Endothelial cell of umbilical vein (primary cell): ENCODE data around the gene SGPP1. TPM values are rescaled to one million over a fixed set of nuclear protein-coding genes. Genes with fewer than 3 reads are reported as not detected.

Source experiments
- BruUV-seq: library from RNA; stranded (reverse); fragments of 400-500 nt; replicated peaks from 2 replicates; lab custom pipeline; 2021; lab: Mats Ljungman, UMichigan
- CTCF ChIA-PET: fragments of 300-600, 350-600 bp; sonication (Branson Sonifier 250); formaldehyde crosslinking; loops from one replicate; lab custom pipeline; 2021; ENCODE audit warnings: antibody characterized with exemption, inconsistent platforms; lab: Charles Lee
- POLR2A ChIA-PET: fragments of 300-600, 350-600 bp; sonication (Branson Sonifier 250); formaldehyde crosslinking; loops from one replicate; lab custom pipeline; 2021; ENCODE audit warnings: antibody characterized with exemption, inconsistent platforms; lab: Charles Lee
- DNase-seq: peaks from one replicate; pipeline ENCODE4 v3.0.0-alpha.2; 2011; ENCODE audit warnings: low read depth, low spot score
- FAIRE-seq: peaks from 2 replicates; lab custom pipeline; 2011; peaks lifted over from hg19 to GRCh38; lab: Jason Lieb, UNC
- H2AFZ ChIP-seq: 2 replicates; pipeline ENCODE4 v1.6.0; 2012; ENCODE audit warnings: low read depth, low read length, control low read depth, inconsistent platforms
- H3K27ac ChIP-seq: 2 replicates; pipeline ENCODE4 v1.5.1; 2011; ENCODE audit warnings: low read depth, mild to moderate bottlenecking, control low read depth, low read length, moderate library complexity; ENCODE audit not compliant: insufficient read depth
- H3K27me3 ChIP-seq, 2 experiments: 2 replicates each; pipeline versions ENCODE4 v1.6.0 to v1.6.1; 2011; ENCODE audit warnings: low read length in 2 of 2, mixed read lengths in 1 of 2; ENCODE audit not compliant: control insufficient read depth in 2 of 2, insufficient read depth in 2 of 2
- H3K36me3 ChIP-seq, 2 experiments: 2 replicates in 1 of 2; 3 replicates in 1 of 2; pipeline ENCODE4 v1.5.1; 2011; ENCODE audit warnings: low read length in 2 of 2, mild to moderate bottlenecking in 1 of 2, moderate library complexity in 1 of 2; ENCODE audit not compliant: control insufficient read depth in 2 of 2, insufficient read depth in 2 of 2; ENCODE audit errors: extremely low read depth in 1 of 2
- H3K4me1 ChIP-seq: 3 replicates; pipeline ENCODE4 v1.5.1; 2011; ENCODE audit warnings: mild to moderate bottlenecking, low read length; ENCODE audit not compliant: control insufficient read depth, insufficient read depth; ENCODE audit errors: extremely low read depth
- H3K4me2 ChIP-seq: 2 replicates; pipeline ENCODE4 v1.6.1; 2011; ENCODE audit warnings: low read length, control low read depth, mixed read lengths; ENCODE audit not compliant: insufficient read depth
- H3K4me3 ChIP-seq, 3 experiments: fragments of 200-600 bp in 1 of 3; sonication (generic), shearing (Covaris generic) in 1 of 3; replicated peaks in 1 of 3; 2 replicates each; pipeline ENCODE4 v1.5.1; 2011 to 2016; ENCODE audit warnings: control low read depth in 3 of 3, low read length in 3 of 3, mild to moderate bottlenecking in 2 of 3, inconsistent platforms in 1 of 3, low read depth in 1 of 3, moderate library complexity in 1 of 3; ENCODE audit not compliant: insufficient read depth in 1 of 3
- H3K79me2 ChIP-seq: 2 replicates; pipeline ENCODE4 v1.6.0; 2012; ENCODE audit warnings: low read length, inconsistent platforms; ENCODE audit not compliant: control insufficient read depth, insufficient read depth
- H3K9ac ChIP-seq: replicated peaks from 2 replicates; pipeline ENCODE3; 2011; ENCODE audit warnings: low read length, control low read depth; ENCODE audit not compliant: insufficient read depth; ENCODE audit errors: extremely low read depth
- H3K9me1 ChIP-seq: replicated peaks from 3 replicates; pipeline ENCODE4 v1.6.0; 2011; ENCODE audit warnings: mild to moderate bottlenecking, low read length; ENCODE audit not compliant: control insufficient read depth, insufficient read depth; ENCODE audit errors: extremely low read depth
- H3K9me3 ChIP-seq: replicated peaks from 2 replicates; pipeline ENCODE4 v1.5.1; 2012; ENCODE audit warnings: low read length, inconsistent platforms; ENCODE audit not compliant: control insufficient read depth, insufficient read depth
- H4K20me1 ChIP-seq: replicated peaks from 2 replicates; pipeline ENCODE3; 2011; ENCODE audit warnings: mild to moderate bottlenecking, low read length; ENCODE audit not compliant: control insufficient read depth, insufficient read depth; ENCODE audit errors: extremely low read depth
- EZH2 ChIP-seq: IDR thresholded peaks from 2 replicates; pipeline ENCODE4 v1.6.1; 2012; ENCODE audit warnings: borderline replicate concordance, low read depth, mild to moderate bottlenecking, moderate library complexity, low read length, inconsistent platforms; ENCODE audit not compliant: severe bottlenecking
- FOS ChIP-seq: IDR thresholded peaks from 2 replicates; pipeline ENCODE4 v1.6.1; 2011; ENCODE audit warnings: mild to moderate bottlenecking, low read length, moderate library complexity, borderline replicate concordance; ENCODE audit not compliant: insufficient read depth
- GATA2 ChIP-seq: IDR thresholded peaks from 2 replicates; pipeline ENCODE4 v1.7.0; 2011; ENCODE audit warnings: low read depth, mild to moderate bottlenecking, moderate library complexity, mixed read lengths, low read length; ENCODE audit not compliant: insufficient read length, insufficient read depth
- JUN ChIP-seq: IDR thresholded peaks from 2 replicates; pipeline ENCODE4 v1.6.1; 2011; ENCODE audit warnings: borderline replicate concordance, low read depth; ENCODE audit not compliant: insufficient read length, insufficient read depth
- MYC ChIP-seq: IDR thresholded peaks from one replicate; pipeline ENCODE4 v1.6.1; 2011; ENCODE audit warnings: mild to moderate bottlenecking, low read depth, low read length
- POLR2A ChIP-seq: IDR thresholded peaks from 2 replicates; pipeline ENCODE4 v1.6.1; 2012; ENCODE audit warnings: low read depth, mild to moderate bottlenecking, control low read depth, low read length
- POLR2AphosphoS5 ChIP-seq: IDR thresholded peaks from 2 replicates; pipeline ENCODE4 v1.6.1; 2012; ENCODE audit warnings: low read depth, mild to moderate bottlenecking, control low read depth, low read length, moderate library complexity; ENCODE audit not compliant: insufficient read depth
- dilution Hi-C: fragments of 300-500 bp; cut with MboI; formaldehyde crosslinking; loops from one replicate; pipeline ENCODE4 v1.15.0; 2019; ENCODE audit warnings: low sequenced_read_pairs; ENCODE audit not compliant: extremely low pct_ligation_motif_present
- intact Hi-C: fragments of 100-400 bp; cut with micrococcal nuclease; formaldehyde crosslinking; loops from one replicate; pipeline ENCODE4 v1.10.0; 2022
- polyA plus RNA-seq, 4 experiments: library from polyadenylated mRNA; depleted of rRNA in 3 of 4; stranded (reverse) in 3 of 4; unstranded in 1 of 4; fragments of >200 nt; gene quantifications; 2 replicates each; pipeline versions ENCODE4 v1.2.1 to v1.2.3, GENCODE V29; 2011 to 2012; ENCODE audit warnings: missing spikeins in 1 of 4
- total RNA-seq: library from RNA; stranded (reverse); gene quantifications from 2 replicates; pipeline ENCODE4 v1.2.3, GENCODE V29; 2021
- TF ChIP-seq, protein P1 (sequence below), 2 donors: IDR thresholded peaks; 1 replicate in 1 of 2; 2 replicates in 1 of 2; pipeline ENCODE4 v1.5.1; 2011; ENCODE audit warnings: low read length in 2 of 2, mild to moderate bottlenecking in 2 of 2, moderate library complexity in 2 of 2, control low read depth in 1 of 2, inconsistent platforms in 1 of 2, low read depth in 1 of 2; ENCODE audit not compliant: insufficient read depth in 1 of 2; ENCODE audit errors: extremely low read depth in 1 of 2
- TF ChIP-seq, protein P2 (sequence below): IDR thresholded peaks from 2 replicates; pipeline ENCODE4 v1.6.1; 2011; ENCODE audit not compliant: insufficient read depth, insufficient read length

The SGPP1 gene
- total and polyA plus RNA-seq, 2 donors (not counting 3 experiments of a cell fraction or from before 2014, with no cell fraction given) = 6.2 to 7.9 TPM

DNA sequence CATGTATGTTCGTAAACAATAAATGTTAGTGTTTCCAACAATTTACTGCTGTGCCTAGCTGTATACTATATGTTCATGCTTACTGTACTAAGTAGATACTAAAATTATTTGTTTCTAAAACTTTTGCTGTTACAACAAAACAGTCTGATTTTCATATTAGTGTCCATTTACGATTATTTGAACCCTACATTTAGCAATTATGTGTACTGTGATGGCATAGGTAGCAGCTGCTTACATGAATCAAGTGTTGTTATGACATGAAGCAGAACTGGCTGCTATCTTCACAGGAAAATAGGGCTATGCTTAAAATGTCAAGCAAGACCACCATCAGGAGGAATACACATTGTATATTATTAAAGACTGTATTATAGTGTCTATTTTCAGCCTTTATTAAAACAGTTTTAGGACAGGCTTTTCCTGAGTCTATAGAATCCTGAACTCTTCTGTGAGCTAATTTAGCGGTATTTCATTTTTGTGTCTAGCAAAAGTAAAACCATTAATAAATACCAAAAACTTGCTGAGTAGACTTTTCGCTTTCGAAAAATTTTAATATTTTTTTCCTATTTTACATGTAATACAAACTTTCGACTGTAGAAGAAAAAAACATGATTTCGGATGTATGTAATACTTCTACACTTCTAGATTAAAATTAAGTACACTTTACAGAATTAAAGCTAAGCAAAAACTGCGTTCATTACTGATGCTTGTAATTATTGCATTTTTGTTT, 85.0 kb downstream of the SGPP1 start:
- no peaks in the 10 kb centered on the region for H3K27me3 ChIP-seq
- TF ChIP-seq EZH2 (no peak), FOS (no peak), JUN (no peak), GATA2 (no peak), POLR2A (no peak), MYC (no peak), POLR2AphosphoS5 (no peak)
- TF ChIP-seq, protein P1, sequence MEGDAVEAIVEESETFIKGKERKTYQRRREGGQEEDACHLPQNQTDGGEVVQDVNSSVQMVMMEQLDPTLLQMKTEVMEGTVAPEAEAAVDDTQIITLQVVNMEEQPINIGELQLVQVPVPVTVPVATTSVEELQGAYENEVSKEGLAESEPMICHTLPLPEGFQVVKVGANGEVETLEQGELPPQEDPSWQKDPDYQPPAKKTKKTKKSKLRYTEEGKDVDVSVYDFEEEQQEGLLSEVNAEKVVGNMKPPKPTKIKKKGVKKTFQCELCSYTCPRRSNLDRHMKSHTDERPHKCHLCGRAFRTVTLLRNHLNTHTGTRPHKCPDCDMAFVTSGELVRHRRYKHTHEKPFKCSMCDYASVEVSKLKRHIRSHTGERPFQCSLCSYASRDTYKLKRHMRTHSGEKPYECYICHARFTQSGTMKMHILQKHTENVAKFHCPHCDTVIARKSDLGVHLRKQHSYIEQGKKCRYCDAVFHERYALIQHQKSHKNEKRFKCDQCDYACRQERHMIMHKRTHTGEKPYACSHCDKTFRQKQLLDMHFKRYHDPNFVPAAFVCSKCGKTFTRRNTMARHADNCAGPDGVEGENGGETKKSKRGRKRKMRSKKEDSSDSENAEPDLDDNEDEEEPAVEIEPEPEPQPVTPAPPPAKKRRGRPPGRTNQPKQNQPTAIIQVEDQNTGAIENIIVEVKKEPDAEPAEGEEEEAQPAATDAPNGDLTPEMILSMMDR (IDR thresholded peaks at IDR 0.05; ENCODE audit: extremely low read depth in 1 of 2, insufficient read depth in 1 of 2, low read depth in 1 of 2, low read length in 2 of 2) = no peak
- TF ChIP-seq, protein P2, sequence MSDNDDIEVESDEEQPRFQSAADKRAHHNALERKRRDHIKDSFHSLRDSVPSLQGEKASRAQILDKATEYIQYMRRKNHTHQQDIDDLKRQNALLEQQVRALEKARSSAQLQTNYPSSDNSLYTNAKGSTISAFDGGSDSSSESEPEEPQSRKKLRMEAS = no peak
- peak overlapping the region; percentile 4 to 95 (median 93) for H3K4me3 ChIP-seq
- H3K36me3 ChIP-seq = no peaks in the 10 kb centered on the region
- intact Hi-C loops = loop anchor here (1.0 to 10.0 kb wide), 4 partner anchors 84 to 862 kb away; partner anchors contain the start of genes SYNE2, ZBTB1 and ZBTB25
- DNase-seq (no peak), FAIRE-seq (peak; percentile 31)
- peak overlapping the region; percentile 94 for H3K4me2 ChIP-seq
- dilution Hi-C loops = no loop called here
- H3K9me3 ChIP-seq = no peaks in the 10 kb centered on the region
- H4K20me1 ChIP-seq = no peaks in the 10 kb centered on the region
- H3K79me2 ChIP-seq = peaks cover 26% of the 10 kb centered on the region
- CTCF ChIA-PET = interaction anchor here (0.6 to 4.3 kb wide), 20 partner anchors 8 to 1529 kb away, joined by 3 to 24 read pairs (median 5); partner anchors contain the start of genes PPP2R5E and SGPP1
- peak overlapping the region; percentile 6 for H2AFZ ChIP-seq
- POLR2A ChIA-PET = no interaction called here
- peak overlapping the region; percentile 80 for H3K27ac ChIP-seq
- no TSS peak for BruUV-seq
- H3K9me1 ChIP-seq = no peaks in the 10 kb centered on the region
- H3K9ac ChIP-seq = peak overlapping the region; percentile 89
- peaks cover 4% of the 10 kb centered on the region for H3K4me1 ChIP-seq
